Ovary (tissue), 3 donors: ENCODE results near the gene INHA.

Experiments used
- CTCF ChIP-seq, 3 donors: fragments of 450-650 bp in 2 of 3; fragments of 200-600 bp in 1 of 3; IDR thresholded peaks; one replicate each; pipeline versions ENCODE4 v1.5.1 to v1.8.0; 2016 to 2022; ENCODE audit warnings: antibody characterized with exemption in 3 of 3, mild to moderate bottlenecking in 1 of 3
- EP300 ChIP-seq: sonication (generic); formaldehyde crosslinking; IDR thresholded peaks from one replicate; pipeline ENCODE4 v1.6.1; 2017; ENCODE audit warnings: antibody characterized with exemption
- POLR2A ChIP-seq: fragments of 450-650 bp; IDR thresholded peaks from one replicate; pipeline ENCODE4 v1.6.1; 2017; ENCODE audit warnings: antibody characterized with exemption, mild to moderate bottlenecking, moderate library complexity
- donor health status: DM: no; HTN: no; CAD: no.

- TF ChIP-seq POLR2A (no peak), CTCF (IDR thresholded peaks at IDR 0.05) (no peak), EP300 (no peak)
Observed at GRCh38 chr2:219570924-219571310, 1.2 kb upstream of the INHA start.
